Activated T-helper 17 cell treated with anti-CD3 and anti-CD28 coated beads, Interleukin-2, amount 50 U/mL, for 72 hours (primary cell): ENCODE data around the gene FAM89A. TPM values are rescaled to one million over a fixed set of nuclear protein-coding genes. Genes with fewer than 3 reads are reported as not detected.
"Not testable (repeated sequence)": the region's sequence is repeated elsewhere in the genome, so short reads cannot be mapped to it uniquely, and the experiment has no call there.

Experiments used
- ATAC-seq: fragments of 150-1000 bp; cut with Tn5 transposase; replicated peaks from 2 replicates; pipeline ENCODE4 v1.10.0; 2021; ENCODE audit warnings: mild to moderate bottlenecking, moderate library complexity
- H3K27ac Mint-ChIP-seq: one replicate; pipeline ENCODE4 v1.8.0; 2022; ENCODE audit warnings: mixed read lengths
- H3K27me3 Mint-ChIP-seq: one replicate; pipeline ENCODE4 v1.8.0; 2022; ENCODE audit warnings: mixed read lengths
- H3K36me3 Mint-ChIP-seq: one replicate; pipeline ENCODE4 v1.8.0; 2022; ENCODE audit warnings: low read depth, mild to moderate bottlenecking, mixed read lengths
- H3K4me1 Mint-ChIP-seq: one replicate; pipeline ENCODE4 v1.8.0; 2022; ENCODE audit warnings: mixed read lengths
- H3K4me3 Mint-ChIP-seq: one replicate; pipeline ENCODE4 v1.8.0; 2022; ENCODE audit warnings: mild to moderate bottlenecking, mixed read lengths
- H3K9me3 Mint-ChIP-seq: one replicate; pipeline ENCODE4 v1.8.0; 2022; ENCODE audit warnings: mixed read lengths
- total RNA-seq, 2 donors: library from RNA; stranded (reverse); gene quantifications; one replicate each; pipeline ENCODE4 v1.2.3, GENCODE V29; 2022

FAM89A gene
- total RNA-seq, 2 donors from 2014 or later: 11.2 to 17.2 TPM

- no peak overlapping the region for H3K27ac Mint-ChIP-seq
- no peak overlapping the region for H3K4me3 Mint-ChIP-seq
- no peak for ATAC-seq
- H3K27me3 Mint-ChIP-seq: peaks cover 10% of the 10 kb centered on the region
- H3K4me1 Mint-ChIP-seq: no peaks in the 10 kb centered on the region
- H3K9me3 Mint-ChIP-seq: no peaks in the 10 kb centered on the region
- H3K36me3 Mint-ChIP-seq: no peaks in the 10 kb centered on the region
Observed at GRCh38 chr1:231065510-231066241, 25.6 kb upstream of the FAM89A start.

- Mint-ChIP-seq H3K36me3 (no peaks in the 10 kb centered on the region), H3K4me3 (no peak overlapping the region), H3K9me3 (no peaks in the 10 kb centered on the region), H3K27me3 (peaks cover 10% of the 10 kb centered on the region), H3K27ac (no peak overlapping the region), H3K4me1 (no peaks in the 10 kb centered on the region)
- no peak for ATAC-seq
Observed at GRCh38 chr1:231064418-231064817, 24.4 kb upstream of the FAM89A start.

- no peaks in the 10 kb centered on the region for H3K9me3 Mint-ChIP-seq
- H3K36me3 Mint-ChIP-seq: no peaks in the 10 kb centered on the region
- H3K27me3 Mint-ChIP-seq: peaks cover 12% of the 10 kb centered on the region
- H3K27ac Mint-ChIP-seq: no peak overlapping the region
- no peak overlapping the region for H3K4me3 Mint-ChIP-seq
- H3K4me1 Mint-ChIP-seq: no peaks in the 10 kb centered on the region
- no peak for ATAC-seq
Observed at GRCh38 chr1:231063331-231063730, 23.3 kb upstream of the FAM89A start.

- no peaks in the 10 kb centered on the region for H3K4me1 Mint-ChIP-seq
Observed at GRCh38 chr1:231062500-231063270, 22.6 kb upstream of the FAM89A start.

GRCh38 chr1:231059566-231060193 is 19.6 kb upstream of the FAM89A start:
- H3K36me3 Mint-ChIP-seq: no peaks in the 10 kb centered on the region
- peaks cover 15% of the 10 kb centered on the region for H3K27me3 Mint-ChIP-seq
- H3K4me1 Mint-ChIP-seq: no peaks in the 10 kb centered on the region
- no peak overlapping the region for H3K27ac Mint-ChIP-seq
- no peak overlapping the region for H3K4me3 Mint-ChIP-seq
- no peaks in the 10 kb centered on the region for H3K9me3 Mint-ChIP-seq
- no peak for ATAC-seq

More at GRCh38 chr1:231062500-231063270, 22.6 kb upstream of the FAM89A start:
- Mint-ChIP-seq H3K27ac (no peak overlapping the region), H3K36me3 (no peaks in the 10 kb centered on the region), H3K4me3 (no peak overlapping the region), H3K27me3 (peaks cover 14% of the 10 kb centered on the region), H3K9me3 (no peaks in the 10 kb centered on the region)
- ATAC-seq: no peak

GRCh38 chr1:231058416-231059109 is 18.5 kb upstream of the FAM89A start:
- no peak overlapping the region for H3K27ac Mint-ChIP-seq
- ATAC-seq: no peak
- H3K4me3 Mint-ChIP-seq: no peak overlapping the region
- peaks cover 15% of the 10 kb centered on the region for H3K27me3 Mint-ChIP-seq
- H3K4me1 Mint-ChIP-seq: peaks cover 6% of the 10 kb centered on the region
- no peaks in the 10 kb centered on the region for H3K9me3 Mint-ChIP-seq
- H3K36me3 Mint-ChIP-seq: no peaks in the 10 kb centered on the region

- H3K36me3 Mint-ChIP-seq: no peaks in the 10 kb centered on the region
- no peak overlapping the region for H3K4me3 Mint-ChIP-seq
- H3K4me1 Mint-ChIP-seq: peaks cover 17% of the 10 kb centered on the region
- peaks cover 12% of the 10 kb centered on the region for H3K27me3 Mint-ChIP-seq
- ATAC-seq: peak; percentile 38
- H3K27ac Mint-ChIP-seq: no peak overlapping the region
- no peaks in the 10 kb centered on the region for H3K9me3 Mint-ChIP-seq
Observed at GRCh38 chr1:231057410-231057809, 17.4 kb upstream of the FAM89A start.

GRCh38 chr1:231055271-231055670 is 15.2 kb upstream of the FAM89A start:
- Mint-ChIP-seq H3K4me1 (peaks cover 17% of the 10 kb centered on the region), H3K9me3 (no peaks in the 10 kb centered on the region), H3K36me3 (no peaks in the 10 kb centered on the region), H3K4me3 (no peak overlapping the region), H3K27ac (no peak overlapping the region), H3K27me3 (peaks cover 7% of the 10 kb centered on the region)
- ATAC-seq: no peak

- ATAC-seq: peak; percentile 71
- H3K9me3 Mint-ChIP-seq: no peaks in the 10 kb centered on the region
- peaks cover 17% of the 10 kb centered on the region for H3K4me1 Mint-ChIP-seq
- peak overlapping the region; percentile 32 for H3K27ac Mint-ChIP-seq
- H3K4me3 Mint-ChIP-seq: peak overlapping the region; percentile 49
- H3K27me3 Mint-ChIP-seq: peaks cover 12% of the 10 kb centered on the region
- H3K36me3 Mint-ChIP-seq: no peaks in the 10 kb centered on the region
Observed at GRCh38 chr1:231053493-231054162, 13.6 kb upstream of the FAM89A start.

- ATAC-seq: no peak
- Mint-ChIP-seq H3K27ac (no peak overlapping the region), H3K4me3 (peak overlapping the region; percentile 49)
Observed at GRCh38 chr1:231052777-231053176, 12.7 kb upstream of the FAM89A start.

GRCh38 chr1:231050932-231051331 is 10.9 kb upstream of the FAM89A start:
- not testable (repeated sequence) for H3K27ac Mint-ChIP-seq, ATAC-seq, H3K9me3 Mint-ChIP-seq, H3K4me3 Mint-ChIP-seq, H3K36me3 Mint-ChIP-seq
- Mint-ChIP-seq H3K4me1 (peaks cover 17% of the 10 kb centered on the region), H3K27me3 (peaks cover 16% of the 10 kb centered on the region)

More at GRCh38 chr1:231052777-231053176, 12.7 kb upstream of the FAM89A start:
- Mint-ChIP-seq H3K36me3 (no peaks in the 10 kb centered on the region), H3K9me3 (no peaks in the 10 kb centered on the region), H3K27me3 (peaks cover 8% of the 10 kb centered on the region), H3K4me1 (peaks cover 17% of the 10 kb centered on the region)

- no peak overlapping the region for H3K27ac Mint-ChIP-seq
- no peaks in the 10 kb centered on the region for H3K9me3 Mint-ChIP-seq
- ATAC-seq: no peak
- H3K4me3 Mint-ChIP-seq: no peak overlapping the region
- H3K36me3 Mint-ChIP-seq: no peaks in the 10 kb centered on the region
- peaks cover 19% of the 10 kb centered on the region for H3K4me1 Mint-ChIP-seq
- H3K27me3 Mint-ChIP-seq: peaks cover 16% of the 10 kb centered on the region
Observed at GRCh38 chr1:231050395-231050794, 10.3 kb upstream of the FAM89A start.

- Mint-ChIP-seq H3K9me3 (no peaks in the 10 kb centered on the region), H3K27ac (no peak overlapping the region), H3K4me3 (no peak overlapping the region), H3K36me3 (no peaks in the 10 kb centered on the region), H3K4me1 (peaks cover 21% of the 10 kb centered on the region), H3K27me3 (peaks cover 16% of the 10 kb centered on the region)
- no peak for ATAC-seq
Observed at GRCh38 chr1:231049121-231049979, 9.3 kb upstream of the FAM89A start.
